HCT116 (cell line): Measurements from ENCODE around the gene ASB9. TPM values are rescaled to one million over a fixed set of nuclear protein-coding genes. Genes with fewer than 3 reads are reported as not detected.

Experiments used
- ATAC-seq: fragments of 200-7000 bp; cut with Tn5 transposase; 2 replicates; pipeline ENCODE4 v1.9.1; 2020; ENCODE audit warnings: mild to moderate bottlenecking, moderate library complexity
- BruUV-seq: library from RNA; stranded (reverse); fragments of 400-500 nt; replicated peaks from 2 replicates; lab custom pipeline; 2021; lab: Mats Ljungman, UMichigan
- CTCF ChIA-PET: fragments of 300-600 bp; sonication (Branson Sonifier 250); formaldehyde crosslinking; loops from one replicate; lab custom pipeline; 2021; ENCODE audit warnings: antibody characterized with exemption; lab: Charles Lee
- POLR2A ChIA-PET: fragments of 300-600, 350-600 bp; sonication (Branson Sonifier 250); formaldehyde crosslinking; loops from one replicate; lab custom pipeline; 2021; ENCODE audit warnings: antibody characterized with exemption; lab: Charles Lee
- RAD21 ChIA-PET, 2 experiments: fragments of 300-600 bp; sonication (Branson Sonifier 250); formaldehyde crosslinking; loops; one replicate each; lab custom pipeline; 2023; ENCODE audit warnings: low total read pairs in 2 of 2; ENCODE audit not compliant: uncharacterized antibody in 2 of 2, unreplicated experiment in 2 of 2, low non-redundant PET in 1 of 2; lab: Charles Lee
- DNase-seq: peaks from one replicate; pipeline ENCODE4 v3.0.0-alpha.2; 2010; ENCODE audit warnings: low read depth, low spot score
- H2AFZ ChIP-seq: fragments of 200-600 bp; shearing (Covaris generic), sonication (generic); 2 replicates; pipeline ENCODE4 v1.6.1; 2017; ENCODE audit warnings: low read depth, mixed run types, mixed read lengths, antibody characterized with exemption, low read length; ENCODE audit not compliant: poor library complexity, severe bottlenecking
- H3K27ac ChIP-seq: 2 replicates; pipeline ENCODE4 v1.5.1; 2012; ENCODE audit warnings: low read depth, low read length
- H3K27me3 ChIP-seq: fragments of 200-600 bp; sonication (generic); 2 replicates; pipeline ENCODE4 v1.6.1; 2016; ENCODE audit warnings: mixed run types, low read length, mixed read lengths; ENCODE audit not compliant: insufficient read depth
- H3K36me3 ChIP-seq, 2 experiments: fragments of 200-500 bp in 1 of 2; fragments of 200-600 bp in 1 of 2; sonication (Bioruptor generic) in 1 of 2; sonication (generic) in 1 of 2; 2 replicates each; pipeline versions ENCODE4 v1.5.1 to v1.6.1; 2014 to 2016; ENCODE audit warnings: low read length in 2 of 2, inconsistent platforms in 1 of 2, mixed read lengths in 1 of 2, mixed run types in 1 of 2; ENCODE audit not compliant: insufficient read depth in 2 of 2, control insufficient read depth in 1 of 2
- H3K4me1 ChIP-seq, 2 experiments: fragments of 200-600 bp in 1 of 2; sonication (generic) in 1 of 2; 2 replicates each; pipeline versions ENCODE4 v1.5.1 to v1.6.1; 2012 to 2017; ENCODE audit warnings: low read length in 2 of 2, inconsistent platforms in 1 of 2, mild to moderate bottlenecking in 1 of 2, mixed read lengths in 1 of 2, mixed run types in 1 of 2, moderate library complexity in 1 of 2; ENCODE audit not compliant: insufficient read depth in 2 of 2, control insufficient read depth in 1 of 2
- H3K4me2 ChIP-seq: fragments of 200-600 bp; sonication (generic); 2 replicates; pipeline ENCODE4 v1.6.1; 2017; ENCODE audit warnings: mixed run types, low read length, mixed read lengths
- H3K4me3 ChIP-seq, 2 experiments: fragments of 200-600 bp in 1 of 2; sonication (generic) in 1 of 2; replicated peaks in 1 of 2; 2 replicates each; pipeline ENCODE4 v1.5.1; 2011 to 2016; ENCODE audit warnings: low read length in 2 of 2, control low read depth in 1 of 2, low read depth in 1 of 2, mild to moderate bottlenecking in 1 of 2, mixed read lengths in 1 of 2, mixed run types in 1 of 2
- H3K79me2 ChIP-seq: fragments of 200-600 bp; sonication (generic); 2 replicates; pipeline ENCODE4 v1.6.1; 2017; ENCODE audit warnings: mild to moderate bottlenecking, mixed run types, low read length, moderate library complexity, mixed read lengths; ENCODE audit not compliant: insufficient read depth
- H3K9ac ChIP-seq: fragments of 200-600 bp; sonication (generic); 2 replicates; pipeline ENCODE4 v1.6.1; 2016; ENCODE audit warnings: low read length, mixed read lengths
- H3K9me2 ChIP-seq: fragments of 200-600 bp; sonication (generic), shearing (Covaris generic); 2 replicates; pipeline ENCODE4 v1.6.1; 2017; ENCODE audit warnings: mixed run types, mild to moderate bottlenecking, moderate library complexity; ENCODE audit not compliant: insufficient read depth
- H3K9me3 ChIP-seq, 2 experiments: fragments of 200-500 bp in 1 of 2; fragments of 200-600 bp in 1 of 2; sonication (Bioruptor generic) in 1 of 2; sonication (generic) in 1 of 2; 2 replicates each; pipeline ENCODE4 v1.6.1; 2014 to 2017; ENCODE audit warnings: low read length in 2 of 2, mixed read lengths in 2 of 2, inconsistent platforms in 1 of 2, low read depth in 1 of 2, mild to moderate bottlenecking in 1 of 2, mixed run types in 1 of 2, moderate library complexity in 1 of 2; ENCODE audit not compliant: control insufficient read depth in 1 of 2, insufficient read depth in 1 of 2
- H4K20me1 ChIP-seq: fragments of 200-600 bp; sonication (generic), shearing (Covaris generic); 2 replicates; pipeline ENCODE4 v1.6.1; 2017; ENCODE audit warnings: mixed run types, mild to moderate bottlenecking, moderate library complexity; ENCODE audit not compliant: insufficient read depth
- CBX3 ChIP-seq: IDR thresholded peaks from 2 replicates; pipeline ENCODE4 v1.6.1; 2012; ENCODE audit warnings: low read depth
- CEBPB ChIP-seq: IDR thresholded peaks from 2 replicates; pipeline ENCODE4 v1.6.1; 2012; ENCODE audit warnings: low read depth
- EGR1 ChIP-seq: IDR thresholded peaks from 2 replicates; pipeline ENCODE4 v1.6.1; 2012; ENCODE audit warnings: low read depth
- EZH2 ChIP-seq: fragments of 200-600 bp; sonication (generic); IDR thresholded peaks from 2 replicates; pipeline ENCODE4 v1.6.1; 2017; ENCODE audit warnings: antibody characterized with exemption, mixed run types
- FOSL1 ChIP-seq: IDR thresholded peaks from 2 replicates; pipeline ENCODE4 v1.6.1; 2012; ENCODE audit warnings: low read depth
- POLR2A ChIP-seq: IDR thresholded peaks from 2 replicates; pipeline ENCODE4 v1.7.0; 2011; ENCODE audit warnings: borderline replicate concordance; ENCODE audit not compliant: insufficient read depth, insufficient read length; ENCODE audit errors: extremely low read depth
- POLR2AphosphoS5 ChIP-seq: IDR thresholded peaks from 2 replicates; pipeline ENCODE4 v1.6.1; 2011; ENCODE audit warnings: mild to moderate bottlenecking, low read depth, low read length, moderate library complexity
- RAD21 ChIP-seq: IDR thresholded peaks from 2 replicates; pipeline ENCODE4 v1.6.1; 2012; ENCODE audit warnings: low read depth, mild to moderate bottlenecking
- SP1 ChIP-seq: IDR thresholded peaks from 2 replicates; pipeline ENCODE4 v1.6.1; 2012; ENCODE audit warnings: low read depth
- SRF ChIP-seq: IDR thresholded peaks from 2 replicates; pipeline ENCODE4 v1.6.1; 2012; ENCODE audit warnings: low read depth
- TCF7L2 ChIP-seq: IDR thresholded peaks from 2 replicates; pipeline ENCODE4 v1.7.0; 2011; ENCODE audit warnings: borderline replicate concordance, inconsistent platforms; ENCODE audit not compliant: insufficient read depth, insufficient read length; ENCODE audit errors: extremely low read depth
- YY1 ChIP-seq: IDR thresholded peaks from 2 replicates; pipeline ENCODE4 v1.6.1; 2011; ENCODE audit warnings: low read length, low read depth, moderate library complexity, mild to moderate bottlenecking; ENCODE audit not compliant: insufficient replicate concordance; ENCODE audit errors: extremely low read depth
- ZFX ChIP-seq: fragments of 450-650 bp; IDR thresholded peaks from 2 replicates; pipeline ENCODE4 v1.6.1; 2017
- intact Hi-C: fragments of 100-400 bp; cut with micrococcal nuclease; formaldehyde crosslinking; loops from 2 replicates; pipeline ENCODE4 v1.10.0; 2022
- total RNA-seq: library from RNA; stranded (reverse); gene quantifications from one replicate; pipeline ENCODE4 v1.2.1, GENCODE V29; 2021; ENCODE audit not compliant: unreplicated experiment
- TF ChIP-seq, protein P1 (sequence below): IDR thresholded peaks from 2 replicates; pipeline ENCODE4 v1.6.1; 2011; ENCODE audit warnings: mild to moderate bottlenecking, low read length, moderate library complexity; ENCODE audit not compliant: insufficient replicate concordance; ENCODE audit errors: extremely low read depth
- TF ChIP-seq, protein P2 (sequence below): IDR thresholded peaks from 2 replicates; pipeline ENCODE4 v1.6.1; 2012
- TF ChIP-seq, protein P3 (sequence below), 3 experiments: fragments of 200-600 bp in 1 of 3; sonication (generic) in 1 of 3; IDR thresholded peaks in 2 of 3; conservative IDR thresholded peaks in 1 of 3; 2 replicates each; pipeline ENCODE4 v1.5.1; 2012 to 2017; ENCODE audit warnings: low read depth in 2 of 3, low read length in 2 of 3, antibody characterized with exemption in 1 of 3, borderline replicate concordance in 1 of 3, control low read depth in 1 of 3, mild to moderate bottlenecking in 1 of 3, mixed read lengths in 1 of 3, mixed run types in 1 of 3, moderate library complexity in 1 of 3; ENCODE audit not compliant: insufficient read depth in 1 of 3
- TF ChIP-seq, protein P4 (sequence below): IDR thresholded peaks from 2 replicates; pipeline ENCODE4 v1.6.1; 2012; ENCODE audit warnings: low read depth

ASB9 gene
- total RNA-seq, 1 experiment from 2014 or later, result 2.9 TPM

DNA sequence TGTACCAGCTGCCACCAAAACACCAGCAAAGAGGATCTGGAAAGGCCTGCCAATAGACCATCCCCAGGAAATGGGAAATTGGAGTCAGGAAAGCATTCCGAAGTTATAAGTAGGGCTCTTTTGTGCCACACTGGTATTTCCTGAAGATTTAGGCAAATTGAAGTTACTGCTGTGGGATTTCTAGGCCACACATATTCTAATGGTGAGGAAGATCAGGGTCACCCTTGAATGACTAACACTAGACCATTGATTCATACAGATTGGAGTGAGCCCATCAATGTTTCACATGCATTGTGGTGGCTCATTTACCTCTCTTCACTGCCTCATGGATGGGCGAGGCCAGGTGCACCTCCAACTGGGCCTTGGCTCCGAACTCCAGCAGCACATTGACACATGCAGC is 23.0 kb upstream of the ASB9 start (continued):
- TF ChIP-seq, protein P1, sequence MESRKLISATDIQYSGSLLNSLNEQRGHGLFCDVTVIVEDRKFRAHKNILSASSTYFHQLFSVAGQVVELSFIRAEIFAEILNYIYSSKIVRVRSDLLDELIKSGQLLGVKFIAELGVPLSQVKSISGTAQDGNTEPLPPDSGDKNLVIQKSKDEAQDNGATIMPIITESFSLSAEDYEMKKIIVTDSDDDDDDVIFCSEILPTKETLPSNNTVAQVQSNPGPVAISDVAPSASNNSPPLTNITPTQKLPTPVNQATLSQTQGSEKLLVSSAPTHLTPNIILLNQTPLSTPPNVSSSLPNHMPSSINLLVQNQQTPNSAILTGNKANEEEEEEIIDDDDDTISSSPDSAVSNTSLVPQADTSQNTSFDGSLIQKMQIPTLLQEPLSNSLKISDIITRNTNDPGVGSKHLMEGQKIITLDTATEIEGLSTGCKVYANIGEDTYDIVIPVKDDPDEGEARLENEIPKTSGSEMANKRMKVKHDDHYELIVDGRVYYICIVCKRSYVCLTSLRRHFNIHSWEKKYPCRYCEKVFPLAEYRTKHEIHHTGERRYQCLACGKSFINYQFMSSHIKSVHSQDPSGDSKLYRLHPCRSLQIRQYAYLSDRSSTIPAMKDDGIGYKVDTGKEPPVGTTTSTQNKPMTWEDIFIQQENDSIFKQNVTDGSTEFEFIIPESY, result no peak
- no peak for TF ChIP-seq CBX3
- TF ChIP-seq YY1, result no peak
- TF ChIP-seq, all 23 proteins: peak for 0

DNA sequence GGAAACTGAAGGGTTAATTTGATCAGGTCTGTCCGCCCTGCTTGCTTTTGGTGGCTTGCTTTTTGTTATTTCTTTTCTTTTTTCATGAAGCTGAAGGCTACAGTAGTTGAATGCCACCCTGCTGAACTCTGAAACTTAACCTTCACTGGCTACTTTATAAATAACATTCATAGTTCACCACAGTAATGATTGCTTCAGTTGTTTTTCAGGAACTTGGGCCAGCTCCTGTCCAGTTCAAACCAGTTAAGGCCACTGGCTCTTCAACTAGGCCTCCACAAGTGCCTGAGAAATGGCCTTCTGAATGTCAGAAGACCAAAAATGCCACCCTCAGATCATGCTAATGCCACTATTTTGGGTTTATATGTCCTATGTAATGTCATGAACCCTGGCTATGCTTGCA is 7.7 kb upstream of the ASB9 start:
- Histone ChIP-seq H4K20me1 (no peaks in the 10 kb centered on the region), H3K4me1 (no peaks in the 10 kb centered on the region), H3K79me2 (no peaks in the 10 kb centered on the region), H3K9ac (no peak overlapping the region), H2AFZ (no peak overlapping the region), H3K4me3 (no peak overlapping the region), H3K36me3 (no peaks in the 10 kb centered on the region), H3K4me2 (no peak overlapping the region), H3K9me3 (no peaks in the 10 kb centered on the region), H3K27me3 (no peaks in the 10 kb centered on the region), H3K9me2 (no peaks in the 10 kb centered on the region), H3K27ac (no peak overlapping the region)
- ChIA-PET POLR2A (no interaction called here), RAD21 (no interaction called here), CTCF (no interaction called here)
- intact Hi-C loops, result no loop called here
- DNase-seq, result no peak
- no TSS peak for BruUV-seq
- ATAC-seq, result no peak
- TF ChIP-seq POLR2AphosphoS5 (no peak), FOSL1 (no peak), SP1 (no peak), ZFX (no peak), RAD21 (no peak), CEBPB (no peak), EZH2 (no peak), TCF7L2 (no peak), EGR1 (no peak), POLR2A (no peak), SRF (no peak)
- TF ChIP-seq, protein P2, sequence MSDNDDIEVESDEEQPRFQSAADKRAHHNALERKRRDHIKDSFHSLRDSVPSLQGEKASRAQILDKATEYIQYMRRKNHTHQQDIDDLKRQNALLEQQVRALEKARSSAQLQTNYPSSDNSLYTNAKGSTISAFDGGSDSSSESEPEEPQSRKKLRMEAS, result no peak
- TF ChIP-seq, protein P3, sequence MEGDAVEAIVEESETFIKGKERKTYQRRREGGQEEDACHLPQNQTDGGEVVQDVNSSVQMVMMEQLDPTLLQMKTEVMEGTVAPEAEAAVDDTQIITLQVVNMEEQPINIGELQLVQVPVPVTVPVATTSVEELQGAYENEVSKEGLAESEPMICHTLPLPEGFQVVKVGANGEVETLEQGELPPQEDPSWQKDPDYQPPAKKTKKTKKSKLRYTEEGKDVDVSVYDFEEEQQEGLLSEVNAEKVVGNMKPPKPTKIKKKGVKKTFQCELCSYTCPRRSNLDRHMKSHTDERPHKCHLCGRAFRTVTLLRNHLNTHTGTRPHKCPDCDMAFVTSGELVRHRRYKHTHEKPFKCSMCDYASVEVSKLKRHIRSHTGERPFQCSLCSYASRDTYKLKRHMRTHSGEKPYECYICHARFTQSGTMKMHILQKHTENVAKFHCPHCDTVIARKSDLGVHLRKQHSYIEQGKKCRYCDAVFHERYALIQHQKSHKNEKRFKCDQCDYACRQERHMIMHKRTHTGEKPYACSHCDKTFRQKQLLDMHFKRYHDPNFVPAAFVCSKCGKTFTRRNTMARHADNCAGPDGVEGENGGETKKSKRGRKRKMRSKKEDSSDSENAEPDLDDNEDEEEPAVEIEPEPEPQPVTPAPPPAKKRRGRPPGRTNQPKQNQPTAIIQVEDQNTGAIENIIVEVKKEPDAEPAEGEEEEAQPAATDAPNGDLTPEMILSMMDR (IDR thresholded peaks at IDR 0.05 in 2 of 3, conservative IDR thresholded peaks at IDR 0.05 in 1 of 3; ENCODE audit: borderline replicate concordance in 1 of 3, insufficient read depth in 1 of 3, low read depth in 2 of 3, low read length in 2 of 3), result no peak
- TF ChIP-seq, protein P4, sequence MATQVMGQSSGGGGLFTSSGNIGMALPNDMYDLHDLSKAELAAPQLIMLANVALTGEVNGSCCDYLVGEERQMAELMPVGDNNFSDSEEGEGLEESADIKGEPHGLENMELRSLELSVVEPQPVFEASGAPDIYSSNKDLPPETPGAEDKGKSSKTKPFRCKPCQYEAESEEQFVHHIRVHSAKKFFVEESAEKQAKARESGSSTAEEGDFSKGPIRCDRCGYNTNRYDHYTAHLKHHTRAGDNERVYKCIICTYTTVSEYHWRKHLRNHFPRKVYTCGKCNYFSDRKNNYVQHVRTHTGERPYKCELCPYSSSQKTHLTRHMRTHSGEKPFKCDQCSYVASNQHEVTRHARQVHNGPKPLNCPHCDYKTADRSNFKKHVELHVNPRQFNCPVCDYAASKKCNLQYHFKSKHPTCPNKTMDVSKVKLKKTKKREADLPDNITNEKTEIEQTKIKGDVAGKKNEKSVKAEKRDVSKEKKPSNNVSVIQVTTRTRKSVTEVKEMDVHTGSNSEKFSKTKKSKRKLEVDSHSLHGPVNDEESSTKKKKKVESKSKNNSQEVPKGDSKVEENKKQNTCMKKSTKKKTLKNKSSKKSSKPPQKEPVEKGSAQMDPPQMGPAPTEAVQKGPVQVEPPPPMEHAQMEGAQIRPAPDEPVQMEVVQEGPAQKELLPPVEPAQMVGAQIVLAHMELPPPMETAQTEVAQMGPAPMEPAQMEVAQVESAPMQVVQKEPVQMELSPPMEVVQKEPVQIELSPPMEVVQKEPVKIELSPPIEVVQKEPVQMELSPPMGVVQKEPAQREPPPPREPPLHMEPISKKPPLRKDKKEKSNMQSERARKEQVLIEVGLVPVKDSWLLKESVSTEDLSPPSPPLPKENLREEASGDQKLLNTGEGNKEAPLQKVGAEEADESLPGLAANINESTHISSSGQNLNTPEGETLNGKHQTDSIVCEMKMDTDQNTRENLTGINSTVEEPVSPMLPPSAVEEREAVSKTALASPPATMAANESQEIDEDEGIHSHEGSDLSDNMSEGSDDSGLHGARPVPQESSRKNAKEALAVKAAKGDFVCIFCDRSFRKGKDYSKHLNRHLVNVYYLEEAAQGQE, result no peak
- TF ChIP-seq, protein P1, result no peak
